ENCODE results near the gene CORO7.

DNA sequence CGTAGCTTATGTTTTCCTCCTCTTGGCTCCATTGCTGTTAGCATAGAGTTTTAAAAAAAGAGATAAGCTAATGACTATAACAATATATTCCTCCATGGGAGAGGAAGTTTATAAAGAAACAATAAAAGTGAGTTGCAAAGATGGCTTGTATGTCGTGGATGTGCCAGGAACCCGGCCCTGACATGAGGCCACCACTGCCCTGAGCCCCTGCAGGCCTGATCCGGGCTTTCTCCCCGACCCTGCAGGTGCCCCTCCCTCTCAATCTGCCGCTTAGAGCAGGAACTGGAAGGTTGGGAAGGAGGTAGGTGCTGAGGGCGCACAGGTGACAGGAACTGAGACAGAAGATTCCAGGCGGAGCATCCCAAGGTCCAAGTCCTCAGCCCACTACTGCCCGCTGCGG lies 76.9 kb downstream of the CORO7 start:
- TF ChIP-seq, protein P1, sequence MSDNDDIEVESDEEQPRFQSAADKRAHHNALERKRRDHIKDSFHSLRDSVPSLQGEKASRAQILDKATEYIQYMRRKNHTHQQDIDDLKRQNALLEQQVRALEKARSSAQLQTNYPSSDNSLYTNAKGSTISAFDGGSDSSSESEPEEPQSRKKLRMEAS (CRISPR knock-in tag; IDR thresholded peaks at IDR 0.05), result no peak
- TF ChIP-seq MEIS2 (IDR thresholded peaks at IDR 0.05; ENCODE audit: partially characterized antibody), result no peak
- TF ChIP-seq CBFB (CRISPR knock-in tag; IDR thresholded peaks at IDR 0.05), result no peak
- TF ChIP-seq MEF2A (IDR thresholded peaks at IDR 0.05; ENCODE audit: control insufficient read depth, low read depth, low read length), result no peak
- no peak for TF ChIP-seq NFYB (IDR thresholded peaks at IDR 0.05; ENCODE audit: extremely low read depth, insufficient read length)
- TF ChIP-seq, protein P2, sequence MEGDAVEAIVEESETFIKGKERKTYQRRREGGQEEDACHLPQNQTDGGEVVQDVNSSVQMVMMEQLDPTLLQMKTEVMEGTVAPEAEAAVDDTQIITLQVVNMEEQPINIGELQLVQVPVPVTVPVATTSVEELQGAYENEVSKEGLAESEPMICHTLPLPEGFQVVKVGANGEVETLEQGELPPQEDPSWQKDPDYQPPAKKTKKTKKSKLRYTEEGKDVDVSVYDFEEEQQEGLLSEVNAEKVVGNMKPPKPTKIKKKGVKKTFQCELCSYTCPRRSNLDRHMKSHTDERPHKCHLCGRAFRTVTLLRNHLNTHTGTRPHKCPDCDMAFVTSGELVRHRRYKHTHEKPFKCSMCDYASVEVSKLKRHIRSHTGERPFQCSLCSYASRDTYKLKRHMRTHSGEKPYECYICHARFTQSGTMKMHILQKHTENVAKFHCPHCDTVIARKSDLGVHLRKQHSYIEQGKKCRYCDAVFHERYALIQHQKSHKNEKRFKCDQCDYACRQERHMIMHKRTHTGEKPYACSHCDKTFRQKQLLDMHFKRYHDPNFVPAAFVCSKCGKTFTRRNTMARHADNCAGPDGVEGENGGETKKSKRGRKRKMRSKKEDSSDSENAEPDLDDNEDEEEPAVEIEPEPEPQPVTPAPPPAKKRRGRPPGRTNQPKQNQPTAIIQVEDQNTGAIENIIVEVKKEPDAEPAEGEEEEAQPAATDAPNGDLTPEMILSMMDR (IDR thresholded peaks at IDR 0.05 in 2 of 3, conservative IDR thresholded peaks at IDR 0.05 in 1 of 3; ENCODE audit: insufficient read depth in 2 of 3, low read depth in 1 of 3, low read length in 3 of 3), result no peak
- no peak for TF ChIP-seq RBM22 (IDR thresholded peaks at IDR 0.05; ENCODE audit: low read depth, low read length, poor library complexity, severe bottlenecking)
- TF ChIP-seq, protein P3, sequence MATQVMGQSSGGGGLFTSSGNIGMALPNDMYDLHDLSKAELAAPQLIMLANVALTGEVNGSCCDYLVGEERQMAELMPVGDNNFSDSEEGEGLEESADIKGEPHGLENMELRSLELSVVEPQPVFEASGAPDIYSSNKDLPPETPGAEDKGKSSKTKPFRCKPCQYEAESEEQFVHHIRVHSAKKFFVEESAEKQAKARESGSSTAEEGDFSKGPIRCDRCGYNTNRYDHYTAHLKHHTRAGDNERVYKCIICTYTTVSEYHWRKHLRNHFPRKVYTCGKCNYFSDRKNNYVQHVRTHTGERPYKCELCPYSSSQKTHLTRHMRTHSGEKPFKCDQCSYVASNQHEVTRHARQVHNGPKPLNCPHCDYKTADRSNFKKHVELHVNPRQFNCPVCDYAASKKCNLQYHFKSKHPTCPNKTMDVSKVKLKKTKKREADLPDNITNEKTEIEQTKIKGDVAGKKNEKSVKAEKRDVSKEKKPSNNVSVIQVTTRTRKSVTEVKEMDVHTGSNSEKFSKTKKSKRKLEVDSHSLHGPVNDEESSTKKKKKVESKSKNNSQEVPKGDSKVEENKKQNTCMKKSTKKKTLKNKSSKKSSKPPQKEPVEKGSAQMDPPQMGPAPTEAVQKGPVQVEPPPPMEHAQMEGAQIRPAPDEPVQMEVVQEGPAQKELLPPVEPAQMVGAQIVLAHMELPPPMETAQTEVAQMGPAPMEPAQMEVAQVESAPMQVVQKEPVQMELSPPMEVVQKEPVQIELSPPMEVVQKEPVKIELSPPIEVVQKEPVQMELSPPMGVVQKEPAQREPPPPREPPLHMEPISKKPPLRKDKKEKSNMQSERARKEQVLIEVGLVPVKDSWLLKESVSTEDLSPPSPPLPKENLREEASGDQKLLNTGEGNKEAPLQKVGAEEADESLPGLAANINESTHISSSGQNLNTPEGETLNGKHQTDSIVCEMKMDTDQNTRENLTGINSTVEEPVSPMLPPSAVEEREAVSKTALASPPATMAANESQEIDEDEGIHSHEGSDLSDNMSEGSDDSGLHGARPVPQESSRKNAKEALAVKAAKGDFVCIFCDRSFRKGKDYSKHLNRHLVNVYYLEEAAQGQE (IDR thresholded peaks at IDR 0.05; ENCODE audit: borderline replicate concordance), result no peak
- TF ChIP-seq, protein P3 (CRISPR knock-in tag; IDR thresholded peaks at IDR 0.05; ENCODE audit: low read depth), result no peak
- no peak for TF ChIP-seq RCOR1 (IDR thresholded peaks at IDR 0.05; ENCODE audit: borderline replicate concordance in 1 of 2, low read depth in 2 of 2, low read length in 2 of 2)

Measured in K562 (cell line).